ENCODE data around the gene CITED2.

- TF ChIP-seq REST (IDR thresholded peaks at IDR 0.05; ENCODE audit: low read depth) (no peak), MAX (IDR thresholded peaks at IDR 0.05) (no peak), RAD21 (IDR thresholded peaks at IDR 0.05; ENCODE audit: low read depth) (no peak), EP300 (IDR thresholded peaks at IDR 0.05; ENCODE audit: borderline replicate concordance) (no peak), TEAD4 (IDR thresholded peaks at IDR 0.05) (no peak), EGR1 (IDR thresholded peaks at IDR 0.05) (no peak), CEBPB (IDR thresholded peaks at IDR 0.05) (no peak), YY1 (IDR thresholded peaks at IDR 0.05; ENCODE audit: low read depth) (no peak), FOXM1 (IDR thresholded peaks at IDR 0.05; ENCODE audit: borderline replicate concordance, low read depth) (no peak), TAF1 (IDR thresholded peaks at IDR 0.05; ENCODE audit: low read depth) (no peak), TCF12 (IDR thresholded peaks at IDR 0.05; ENCODE audit: low read depth) (no peak)
These were observed 47.4 kb downstream of the CITED2 start for GRCh38 chr6:139327038-139327437.

All from Ishikawa (cell line).